ENCODE data around the gene RABGAP1L. TPM values are rescaled to one million over a fixed set of nuclear protein-coding genes. Genes with fewer than 3 reads are reported as not detected.
A peak's percentile ranks its signal among the peaks of the same experiment; 100 is the strongest.

The RABGAP1L gene
- total RNA-seq, 1 donor from 2014 or later, result 48.5 TPM

DNA sequence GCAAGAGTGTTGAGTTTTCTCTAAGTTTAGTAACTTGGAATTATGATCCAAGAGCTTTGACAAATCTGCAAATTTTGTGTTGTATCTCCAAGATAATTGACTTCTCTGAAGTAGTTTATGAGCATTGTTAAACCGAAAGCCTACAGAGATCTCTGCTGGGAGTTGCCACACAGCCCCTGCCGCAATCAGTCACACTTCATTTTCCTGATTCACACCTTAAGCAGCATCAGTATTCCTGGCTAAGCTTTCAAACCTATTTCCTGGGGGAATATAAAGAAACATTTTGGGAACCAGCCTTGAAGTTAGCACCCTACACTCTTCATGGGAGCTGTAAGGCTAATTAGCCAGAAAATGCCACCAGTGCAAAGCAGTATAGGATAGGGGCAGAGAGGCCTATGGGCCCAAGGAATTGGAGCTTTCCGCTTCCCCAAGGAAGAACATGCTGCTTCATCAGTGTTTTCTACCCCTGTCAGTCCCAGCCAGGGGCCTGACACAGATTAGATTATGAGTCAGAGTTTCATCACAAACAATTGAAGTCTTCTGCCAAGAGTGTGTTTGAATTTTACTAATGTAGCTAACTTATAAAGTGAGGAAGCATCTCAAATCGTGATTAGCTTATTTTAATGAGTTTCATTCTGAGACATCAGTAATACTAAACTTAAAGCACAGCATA lies 817.3 kb downstream of the RABGAP1L start:
- H3K27me3 Mint-ChIP-seq (ENCODE audit: low read depth), result no peaks in the 10 kb centered on the region
- peaks cover 10% of the 10 kb centered on the region for H3K36me3 Mint-ChIP-seq
- TF ChIP-seq, protein P1, sequence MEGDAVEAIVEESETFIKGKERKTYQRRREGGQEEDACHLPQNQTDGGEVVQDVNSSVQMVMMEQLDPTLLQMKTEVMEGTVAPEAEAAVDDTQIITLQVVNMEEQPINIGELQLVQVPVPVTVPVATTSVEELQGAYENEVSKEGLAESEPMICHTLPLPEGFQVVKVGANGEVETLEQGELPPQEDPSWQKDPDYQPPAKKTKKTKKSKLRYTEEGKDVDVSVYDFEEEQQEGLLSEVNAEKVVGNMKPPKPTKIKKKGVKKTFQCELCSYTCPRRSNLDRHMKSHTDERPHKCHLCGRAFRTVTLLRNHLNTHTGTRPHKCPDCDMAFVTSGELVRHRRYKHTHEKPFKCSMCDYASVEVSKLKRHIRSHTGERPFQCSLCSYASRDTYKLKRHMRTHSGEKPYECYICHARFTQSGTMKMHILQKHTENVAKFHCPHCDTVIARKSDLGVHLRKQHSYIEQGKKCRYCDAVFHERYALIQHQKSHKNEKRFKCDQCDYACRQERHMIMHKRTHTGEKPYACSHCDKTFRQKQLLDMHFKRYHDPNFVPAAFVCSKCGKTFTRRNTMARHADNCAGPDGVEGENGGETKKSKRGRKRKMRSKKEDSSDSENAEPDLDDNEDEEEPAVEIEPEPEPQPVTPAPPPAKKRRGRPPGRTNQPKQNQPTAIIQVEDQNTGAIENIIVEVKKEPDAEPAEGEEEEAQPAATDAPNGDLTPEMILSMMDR (IDR thresholded peaks at IDR 0.05; ENCODE audit: unreplicated experiment), result no peak
- H3K4me1 Mint-ChIP-seq, result peaks cover 10% of the 10 kb centered on the region
- H3K4me3 Mint-ChIP-seq, result no peak overlapping the region
- no peaks in the 10 kb centered on the region for H3K9me3 Mint-ChIP-seq
- no peak for DNase-seq (ENCODE audit: low spot score in 2 of 2, unreplicated experiment in 2 of 2)
- H3K27ac Mint-ChIP-seq, result no peak overlapping the region

GRCh38 chr1:174982971-174983689 lies 823.8 kb downstream of the RABGAP1L start:
- H3K27ac Mint-ChIP-seq, result no peak overlapping the region
- no peaks in the 10 kb centered on the region for H3K9me3 Mint-ChIP-seq
- peaks cover 17% of the 10 kb centered on the region for H3K36me3 Mint-ChIP-seq
- TF ChIP-seq, protein P1 (IDR thresholded peaks at IDR 0.05; ENCODE audit: unreplicated experiment), result peak; percentile 75
- H3K4me1 Mint-ChIP-seq, result no peaks in the 10 kb centered on the region
- no peaks in the 10 kb centered on the region for H3K27me3 Mint-ChIP-seq (ENCODE audit: low read depth)
- no peak for DNase-seq (ENCODE audit: low spot score in 2 of 2, unreplicated experiment in 2 of 2)
- H3K4me3 Mint-ChIP-seq, result no peak overlapping the region

DNA sequence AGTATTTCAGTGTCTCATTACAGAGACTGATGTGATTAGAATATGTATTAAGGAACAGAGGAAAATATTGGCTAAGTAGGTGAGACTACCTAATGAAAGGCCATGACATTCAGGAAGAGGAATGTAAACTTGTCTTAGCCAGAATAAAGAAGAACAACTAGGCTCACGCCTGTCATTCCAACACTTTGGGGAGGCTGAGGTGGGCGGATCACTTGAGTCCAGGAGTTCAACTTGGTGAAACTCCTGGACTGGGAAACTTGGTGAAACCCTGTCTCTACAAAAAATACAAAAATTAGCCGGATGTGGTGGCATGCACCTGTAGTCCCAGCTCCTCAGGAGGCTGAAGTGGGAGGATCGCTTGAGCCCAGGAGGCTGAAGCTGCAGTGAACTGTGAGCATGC lies 825.6 kb downstream of the RABGAP1L start:
- Mint-ChIP-seq H3K27ac (no peak overlapping the region), H3K9me3 (no peaks in the 10 kb centered on the region), H3K4me1 (no peaks in the 10 kb centered on the region), H3K27me3 (ENCODE audit: low read depth) (no peaks in the 10 kb centered on the region), H3K4me3 (no peak overlapping the region), H3K36me3 (peaks cover 22% of the 10 kb centered on the region)
- no peak for DNase-seq (ENCODE audit: low spot score in 2 of 2, unreplicated experiment in 2 of 2)
- TF ChIP-seq, protein P1 (IDR thresholded peaks at IDR 0.05; ENCODE audit: unreplicated experiment), result no peak

DNA sequence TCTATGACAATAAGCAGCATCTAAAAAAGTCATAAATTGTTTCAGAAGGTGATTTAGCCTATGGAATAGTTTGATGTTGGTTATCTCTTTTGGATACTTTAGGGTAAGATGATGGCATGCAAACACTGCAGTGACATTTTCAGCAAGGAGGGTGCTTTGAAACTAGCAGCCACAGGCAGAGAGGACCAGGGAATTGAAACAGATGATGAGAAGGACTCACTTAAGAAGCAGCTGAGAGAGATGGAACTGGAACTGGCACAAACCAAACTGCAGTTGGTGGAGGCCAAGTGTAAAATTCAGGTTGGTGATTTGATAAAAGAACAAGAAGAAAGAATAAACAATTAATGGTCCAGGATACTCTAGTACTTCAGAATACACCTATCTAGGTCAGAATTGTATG lies 829.2 kb downstream of the RABGAP1L start:
- H3K4me3 Mint-ChIP-seq, result no peak overlapping the region
- TF ChIP-seq, protein P1 (IDR thresholded peaks at IDR 0.05; ENCODE audit: unreplicated experiment), result no peak
- no peak for DNase-seq (ENCODE audit: low spot score in 2 of 2, unreplicated experiment in 2 of 2)
- H3K36me3 Mint-ChIP-seq, result peaks cover 9% of the 10 kb centered on the region
- H3K4me1 Mint-ChIP-seq, result no peaks in the 10 kb centered on the region
- no peak overlapping the region for H3K27ac Mint-ChIP-seq
- no peaks in the 10 kb centered on the region for H3K9me3 Mint-ChIP-seq
- no peaks in the 10 kb centered on the region for H3K27me3 Mint-ChIP-seq (ENCODE audit: low read depth)

DNA sequence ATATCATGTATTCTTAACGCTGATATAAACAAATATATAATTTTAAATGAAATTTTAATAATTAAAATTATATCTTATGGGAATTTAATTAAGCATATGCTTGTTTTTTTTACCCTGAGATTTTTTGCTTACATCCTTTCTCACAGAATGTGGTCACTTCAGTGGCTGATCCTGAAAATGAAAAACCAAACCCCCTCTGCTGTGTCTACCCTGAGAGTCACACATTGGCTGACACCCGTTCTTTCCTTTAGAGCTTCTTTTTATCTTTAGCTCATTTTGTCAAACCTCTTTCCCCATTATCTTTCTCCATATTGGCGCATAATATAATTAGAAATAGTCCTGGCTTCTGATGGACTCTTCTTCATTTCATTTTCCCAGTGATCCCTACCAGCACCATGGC lies 829.7 kb downstream of the RABGAP1L start:
- Mint-ChIP-seq H3K27me3 (ENCODE audit: low read depth) (no peaks in the 10 kb centered on the region), H3K36me3 (peaks cover 7% of the 10 kb centered on the region), H3K9me3 (no peaks in the 10 kb centered on the region), H3K4me3 (no peak overlapping the region), H3K27ac (no peak overlapping the region), H3K4me1 (no peaks in the 10 kb centered on the region)
- no peak for DNase-seq (ENCODE audit: low spot score in 2 of 2, unreplicated experiment in 2 of 2)
- TF ChIP-seq, protein P1 (IDR thresholded peaks at IDR 0.05; ENCODE audit: unreplicated experiment), result no peak
